IPS-15b (cell line): ENCODE measurements around the gene NSL1.
A peak's percentile ranks its signal among the peaks of the same experiment; 100 is the strongest.

Experiments used
- H3K27me3 ChIP-seq: one replicate; pipeline ENCODE4 v1.6.1; 2013; ENCODE audit warnings: low read length; ENCODE audit not compliant: control insufficient read depth, insufficient read depth
- H3K36me3 ChIP-seq: one replicate; pipeline ENCODE4 v1.6.1; 2013; ENCODE audit warnings: low read length; ENCODE audit not compliant: control insufficient read depth, insufficient read depth
- H3K4me1 ChIP-seq: one replicate; pipeline ENCODE4 v1.6.1; 2013; ENCODE audit warnings: mild to moderate bottlenecking, low read length; ENCODE audit not compliant: control insufficient read depth, insufficient read depth
- H3K4me3 ChIP-seq: one replicate; pipeline ENCODE4 v1.5.1; 2013; ENCODE audit warnings: low read depth, low read length
- H3K9ac ChIP-seq: one replicate; pipeline ENCODE4 v1.6.1; 2013; ENCODE audit warnings: low read depth, mild to moderate bottlenecking, low read length
- H3K9me3 ChIP-seq: one replicate; pipeline ENCODE4 v1.6.1; 2013; ENCODE audit warnings: mild to moderate bottlenecking, low read length; ENCODE audit not compliant: control insufficient read depth, insufficient read depth

NSL1 gene

GRCh38 chr1:212816567-212817278, 25.1 kb upstream of the NSL1 start:
- H3K9ac ChIP-seq: no peak overlapping the region
- peaks cover 7% of the 10 kb centered on the region for H3K4me1 ChIP-seq
- no peaks in the 10 kb centered on the region for H3K36me3 ChIP-seq
- H3K9me3 ChIP-seq: no peaks in the 10 kb centered on the region
- no peak overlapping the region for H3K4me3 ChIP-seq
- H3K27me3 ChIP-seq: no peaks in the 10 kb centered on the region

- Histone ChIP-seq H3K4me3 (no peak overlapping the region), H3K4me1 (peaks cover 7% of the 10 kb centered on the region), H3K9ac (no peak overlapping the region), H3K36me3 (no peaks in the 10 kb centered on the region), H3K9me3 (no peaks in the 10 kb centered on the region), H3K27me3 (no peaks in the 10 kb centered on the region)
These were observed 23.2 kb upstream of the NSL1 start for GRCh38 chr1:212814537-212815334.

GRCh38 chr1:212805767-212806166, 14.2 kb upstream of the NSL1 start:
- H3K27me3 ChIP-seq: no peaks in the 10 kb centered on the region
- H3K4me1 ChIP-seq: no peaks in the 10 kb centered on the region
- no peak overlapping the region for H3K9ac ChIP-seq
- H3K36me3 ChIP-seq: peaks cover 2% of the 10 kb centered on the region
- no peak overlapping the region for H3K4me3 ChIP-seq
- no peaks in the 10 kb centered on the region for H3K9me3 ChIP-seq

GRCh38 chr1:212797681-212798080, 6.1 kb upstream of the NSL1 start:
- Histone ChIP-seq H3K36me3 (no peaks in the 10 kb centered on the region), H3K4me1 (no peaks in the 10 kb centered on the region), H3K9ac (no peak overlapping the region), H3K27me3 (no peaks in the 10 kb centered on the region), H3K9me3 (no peaks in the 10 kb centered on the region), H3K4me3 (no peak overlapping the region)

GRCh38 chr1:212794561-212795014, 3.0 kb upstream of the NSL1 start:
- Histone ChIP-seq H3K4me3 (no peak overlapping the region), H3K27me3 (no peaks in the 10 kb centered on the region), H3K36me3 (no peaks in the 10 kb centered on the region), H3K4me1 (no peaks in the 10 kb centered on the region), H3K9me3 (no peaks in the 10 kb centered on the region), H3K9ac (no peak overlapping the region)

- Histone ChIP-seq H3K4me1 (peaks cover 3% of the 10 kb centered on the region), H3K36me3 (no peaks in the 10 kb centered on the region), H3K9me3 (no peaks in the 10 kb centered on the region), H3K9ac (peak overlapping the region; percentile 79), H3K27me3 (no peaks in the 10 kb centered on the region), H3K4me3 (peak overlapping the region; percentile 99)
These were observed 875 bp upstream of the NSL1 start for GRCh38 chr1:212792396-212792908.

GRCh38 chr1:212791261-212791675, 309 bp downstream of the NSL1 start:
- Histone ChIP-seq H3K4me1 (peaks cover 3% of the 10 kb centered on the region), H3K27me3 (no peaks in the 10 kb centered on the region), H3K9ac (peak overlapping the region; percentile 84), H3K9me3 (no peaks in the 10 kb centered on the region), H3K4me3 (peak overlapping the region; percentile 99), H3K36me3 (no peaks in the 10 kb centered on the region)

- Histone ChIP-seq H3K27me3 (no peaks in the 10 kb centered on the region), H3K4me1 (peaks cover 3% of the 10 kb centered on the region), H3K4me3 (no peak overlapping the region), H3K9me3 (no peaks in the 10 kb centered on the region), H3K36me3 (peaks cover 2% of the 10 kb centered on the region), H3K9ac (no peak overlapping the region)
These were observed 5.7 kb downstream of the NSL1 start for GRCh38 chr1:212785871-212786270.

GRCh38 chr1:212783976-212784375, 7.6 kb downstream of the NSL1 start:
- Histone ChIP-seq H3K9me3 (no peaks in the 10 kb centered on the region), H3K27me3 (no peaks in the 10 kb centered on the region), H3K9ac (no peak overlapping the region), H3K4me1 (peaks cover 3% of the 10 kb centered on the region), H3K36me3 (peaks cover 2% of the 10 kb centered on the region), H3K4me3 (no peak overlapping the region)

- Histone ChIP-seq H3K27me3 (no peaks in the 10 kb centered on the region), H3K9ac (no peak overlapping the region), H3K36me3 (peaks cover 6% of the 10 kb centered on the region), H3K4me3 (no peak overlapping the region), H3K4me1 (no peaks in the 10 kb centered on the region), H3K9me3 (no peaks in the 10 kb centered on the region)
These were observed 9.0 kb downstream of the NSL1 start for GRCh38 chr1:212782422-212783154.

- Histone ChIP-seq H3K9ac (no peak overlapping the region), H3K4me3 (no peak overlapping the region)
These were observed 10.4 kb downstream of the NSL1 start for GRCh38 chr1:212781225-212781624.

More at GRCh38 chr1:212781225-212781624, 10.4 kb downstream of the NSL1 start:
- peaks cover 6% of the 10 kb centered on the region for H3K36me3 ChIP-seq
- no peaks in the 10 kb centered on the region for H3K4me1 ChIP-seq
- no peaks in the 10 kb centered on the region for H3K9me3 ChIP-seq
- H3K27me3 ChIP-seq: no peaks in the 10 kb centered on the region
